Measurements from ENCODE around the gene EXOC7. TPM values are rescaled to one million over a fixed set of nuclear protein-coding genes. Genes with fewer than 3 reads are reported as not detected.

Gene EXOC7
- total RNA-seq, 1 experiment from 2014 or later, result 126 TPM

- TF ChIP-seq CDX4 (CRISPR knock-in tag; IDR thresholded peaks at IDR 0.05; ENCODE audit: borderline replicate concordance), result no peak
- TF ChIP-seq, protein P1, sequence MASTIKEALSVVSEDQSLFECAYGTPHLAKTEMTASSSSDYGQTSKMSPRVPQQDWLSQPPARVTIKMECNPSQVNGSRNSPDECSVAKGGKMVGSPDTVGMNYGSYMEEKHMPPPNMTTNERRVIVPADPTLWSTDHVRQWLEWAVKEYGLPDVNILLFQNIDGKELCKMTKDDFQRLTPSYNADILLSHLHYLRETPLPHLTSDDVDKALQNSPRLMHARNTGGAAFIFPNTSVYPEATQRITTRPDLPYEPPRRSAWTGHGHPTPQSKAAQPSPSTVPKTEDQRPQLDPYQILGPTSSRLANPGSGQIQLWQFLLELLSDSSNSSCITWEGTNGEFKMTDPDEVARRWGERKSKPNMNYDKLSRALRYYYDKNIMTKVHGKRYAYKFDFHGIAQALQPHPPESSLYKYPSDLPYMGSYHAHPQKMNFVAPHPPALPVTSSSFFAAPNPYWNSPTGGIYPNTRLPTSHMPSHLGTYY (CRISPR knock-in tag; IDR thresholded peaks at IDR 0.05), result no peak
- 0 out of 2 replicates have a peak, but pooled peaks have one; percentile 36 for TF ChIP-seq FOXP1 (CRISPR knock-in tag; IDR thresholded peaks at IDR 0.05; ENCODE audit: borderline replicate concordance)
- no peak for TF ChIP-seq ESRRA (CRISPR knock-in tag; IDR thresholded peaks at IDR 0.05; ENCODE audit: borderline replicate concordance)
- TF ChIP-seq, protein P2, sequence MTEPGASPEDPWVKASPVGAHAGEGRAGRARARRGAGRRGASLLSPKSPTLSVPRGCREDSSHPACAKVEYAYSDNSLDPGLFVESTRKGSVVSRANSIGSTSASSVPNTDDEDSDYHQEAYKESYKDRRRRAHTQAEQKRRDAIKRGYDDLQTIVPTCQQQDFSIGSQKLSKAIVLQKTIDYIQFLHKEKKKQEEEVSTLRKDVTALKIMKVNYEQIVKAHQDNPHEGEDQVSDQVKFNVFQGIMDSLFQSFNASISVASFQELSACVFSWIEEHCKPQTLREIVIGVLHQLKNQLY (CRISPR knock-in tag; IDR thresholded peaks at IDR 0.05), result no peak
- TF ChIP-seq SP1 (CRISPR knock-in tag; conservative IDR thresholded peaks at IDR 0.05), result peak; percentile 74; the same call in 1 of the 2 replicates
- TF ChIP-seq, protein P3, sequence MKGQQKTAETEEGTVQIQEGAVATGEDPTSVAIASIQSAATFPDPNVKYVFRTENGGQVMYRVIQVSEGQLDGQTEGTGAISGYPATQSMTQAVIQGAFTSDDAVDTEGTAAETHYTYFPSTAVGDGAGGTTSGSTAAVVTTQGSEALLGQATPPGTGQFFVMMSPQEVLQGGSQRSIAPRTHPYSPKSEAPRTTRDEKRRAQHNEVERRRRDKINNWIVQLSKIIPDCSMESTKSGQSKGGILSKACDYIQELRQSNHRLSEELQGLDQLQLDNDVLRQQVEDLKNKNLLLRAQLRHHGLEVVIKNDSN (CRISPR knock-in tag; IDR thresholded peaks at IDR 0.05), result 0 out of 2 replicates have a peak, but pooled peaks have one; percentile 26
- no peak for TF ChIP-seq GTF2I (CRISPR knock-in tag; conservative IDR thresholded peaks at IDR 0.05)
- TF ChIP-seq, protein P4, sequence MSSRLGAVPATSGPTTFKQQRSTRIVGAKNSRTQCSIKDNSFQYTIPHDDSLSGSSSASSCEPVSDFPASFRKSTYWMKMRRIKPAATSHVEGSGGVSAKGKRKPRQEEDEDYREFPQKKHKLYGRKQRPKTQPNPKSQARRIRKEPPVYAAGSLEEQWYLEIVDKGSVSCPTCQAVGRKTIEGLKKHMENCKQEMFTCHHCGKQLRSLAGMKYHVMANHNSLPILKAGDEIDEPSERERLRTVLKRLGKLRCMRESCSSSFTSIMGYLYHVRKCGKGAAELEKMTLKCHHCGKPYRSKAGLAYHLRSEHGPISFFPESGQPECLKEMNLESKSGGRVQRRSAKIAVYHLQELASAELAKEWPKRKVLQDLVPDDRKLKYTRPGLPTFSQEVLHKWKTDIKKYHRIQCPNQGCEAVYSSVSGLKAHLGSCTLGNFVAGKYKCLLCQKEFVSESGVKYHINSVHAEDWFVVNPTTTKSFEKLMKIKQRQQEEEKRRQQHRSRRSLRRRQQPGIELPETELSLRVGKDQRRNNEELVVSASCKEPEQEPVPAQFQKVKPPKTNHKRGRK (CRISPR knock-in tag; IDR thresholded peaks at IDR 0.05; ENCODE audit: borderline replicate concordance), result no peak
- no peak for TF ChIP-seq ATF2 (CRISPR knock-in tag; IDR thresholded peaks at IDR 0.05; ENCODE audit: borderline replicate concordance, low read depth)
- peak; percentile 63 for TF ChIP-seq MAX (CRISPR knock-in tag; IDR thresholded peaks at IDR 0.05)
- no peak for TF ChIP-seq HMGA2 (CRISPR knock-in tag; IDR thresholded peaks at IDR 0.05)
- no peak for TF ChIP-seq GABPB1 (CRISPR knock-in tag; IDR thresholded peaks at IDR 0.05)
- TF ChIP-seq IRF1 (CRISPR knock-in tag; IDR thresholded peaks at IDR 0.05), result no peak
- no peak for TF ChIP-seq MXD4 (CRISPR knock-in tag; IDR thresholded peaks at IDR 0.05; ENCODE audit: borderline replicate concordance)
- TF ChIP-seq, protein P5, sequence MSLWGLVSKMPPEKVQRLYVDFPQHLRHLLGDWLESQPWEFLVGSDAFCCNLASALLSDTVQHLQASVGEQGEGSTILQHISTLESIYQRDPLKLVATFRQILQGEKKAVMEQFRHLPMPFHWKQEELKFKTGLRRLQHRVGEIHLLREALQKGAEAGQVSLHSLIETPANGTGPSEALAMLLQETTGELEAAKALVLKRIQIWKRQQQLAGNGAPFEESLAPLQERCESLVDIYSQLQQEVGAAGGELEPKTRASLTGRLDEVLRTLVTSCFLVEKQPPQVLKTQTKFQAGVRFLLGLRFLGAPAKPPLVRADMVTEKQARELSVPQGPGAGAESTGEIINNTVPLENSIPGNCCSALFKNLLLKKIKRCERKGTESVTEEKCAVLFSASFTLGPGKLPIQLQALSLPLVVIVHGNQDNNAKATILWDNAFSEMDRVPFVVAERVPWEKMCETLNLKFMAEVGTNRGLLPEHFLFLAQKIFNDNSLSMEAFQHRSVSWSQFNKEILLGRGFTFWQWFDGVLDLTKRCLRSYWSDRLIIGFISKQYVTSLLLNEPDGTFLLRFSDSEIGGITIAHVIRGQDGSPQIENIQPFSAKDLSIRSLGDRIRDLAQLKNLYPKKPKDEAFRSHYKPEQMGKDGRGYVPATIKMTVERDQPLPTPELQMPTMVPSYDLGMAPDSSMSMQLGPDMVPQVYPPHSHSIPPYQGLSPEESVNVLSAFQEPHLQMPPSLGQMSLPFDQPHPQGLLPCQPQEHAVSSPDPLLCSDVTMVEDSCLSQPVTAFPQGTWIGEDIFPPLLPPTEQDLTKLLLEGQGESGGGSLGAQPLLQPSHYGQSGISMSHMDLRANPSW (CRISPR knock-in tag; conservative IDR thresholded peaks at IDR 0.05; ENCODE audit: low read depth), result no peak
- TF ChIP-seq CBFB (CRISPR knock-in tag; IDR thresholded peaks at IDR 0.05; ENCODE audit: low read depth), result no peak
- no peak for TF ChIP-seq CREM (CRISPR knock-in tag; IDR thresholded peaks at IDR 0.05)
- no peak for TF ChIP-seq KAT7 (CRISPR knock-in tag; IDR thresholded peaks at IDR 0.05; ENCODE audit: borderline replicate concordance)
- TF ChIP-seq TCF7 (CRISPR knock-in tag; IDR thresholded peaks at IDR 0.05; ENCODE audit: low read depth), result no peak
- TF ChIP-seq FOXJ3 (CRISPR knock-in tag; IDR thresholded peaks at IDR 0.05; ENCODE audit: borderline replicate concordance), result no peak
- TF ChIP-seq, protein P6, sequence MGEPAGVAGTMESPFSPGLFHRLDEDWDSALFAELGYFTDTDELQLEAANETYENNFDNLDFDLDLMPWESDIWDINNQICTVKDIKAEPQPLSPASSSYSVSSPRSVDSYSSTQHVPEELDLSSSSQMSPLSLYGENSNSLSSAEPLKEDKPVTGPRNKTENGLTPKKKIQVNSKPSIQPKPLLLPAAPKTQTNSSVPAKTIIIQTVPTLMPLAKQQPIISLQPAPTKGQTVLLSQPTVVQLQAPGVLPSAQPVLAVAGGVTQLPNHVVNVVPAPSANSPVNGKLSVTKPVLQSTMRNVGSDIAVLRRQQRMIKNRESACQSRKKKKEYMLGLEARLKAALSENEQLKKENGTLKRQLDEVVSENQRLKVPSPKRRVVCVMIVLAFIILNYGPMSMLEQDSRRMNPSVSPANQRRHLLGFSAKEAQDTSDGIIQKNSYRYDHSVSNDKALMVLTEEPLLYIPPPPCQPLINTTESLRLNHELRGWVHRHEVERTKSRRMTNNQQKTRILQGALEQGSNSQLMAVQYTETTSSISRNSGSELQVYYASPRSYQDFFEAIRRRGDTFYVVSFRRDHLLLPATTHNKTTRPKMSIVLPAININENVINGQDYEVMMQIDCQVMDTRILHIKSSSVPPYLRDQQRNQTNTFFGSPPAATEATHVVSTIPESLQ (CRISPR knock-in tag; IDR thresholded peaks at IDR 0.05), result no peak
- no peak for TF ChIP-seq USF2 (CRISPR knock-in tag; IDR thresholded peaks at IDR 0.05)
Observed at GRCh38 chr17:76134911-76135809, 31.6 kb upstream of the EXOC7 start (continued).

Measured in WTC11 (cell line).